ENCODE results near the gene MMAB.
A peak's percentile ranks its signal among the peaks of the same experiment; 100 is the strongest.

Gene MMAB

DNA sequence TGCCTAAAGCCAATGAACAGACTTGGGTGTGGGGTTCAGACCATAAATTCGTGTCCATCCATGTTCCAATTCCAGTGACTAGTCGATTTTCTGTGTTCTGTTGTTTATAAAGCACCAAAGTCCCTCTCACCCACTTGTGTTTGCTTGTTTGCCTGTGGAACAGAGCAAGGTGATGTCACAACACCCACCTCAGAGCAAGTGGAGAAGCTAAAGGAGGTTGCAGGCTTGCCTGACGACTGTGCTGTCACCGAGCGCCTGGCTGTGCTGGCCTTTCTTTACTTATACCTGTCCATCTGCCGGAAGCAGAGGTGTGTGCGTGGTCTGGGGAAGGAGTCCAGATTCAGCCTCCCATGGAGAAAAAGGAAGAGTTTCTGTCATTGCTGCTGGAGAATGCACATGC lies 6.3 kb upstream of the MMAB start:
- POLR2A ChIA-PET = no interaction called here
- CTCF ChIA-PET = no interaction called here
- Histone ChIP-seq H3K4me1 (ENCODE audit: control extremely low read depth in 1 of 4, control insufficient read depth in 4 of 4, insufficient read depth in 4 of 4, low read length in 3 of 4) (peaks cover 0 to 8% (median under 1%) of the 10 kb centered on the region in 4 experiments), H3K36me3 (ENCODE audit: control insufficient read depth in 4 of 4, insufficient read depth in 4 of 4, low read length in 3 of 4) (peaks cover 3 to 84% (median 37%) of the 10 kb centered on the region in 4 experiments), H3K27ac (ENCODE audit: insufficient read depth in 1 of 2, low read depth in 1 of 2, low read length in 2 of 2, poor library complexity in 1 of 2, severe bottlenecking in 2 of 2) (no peak overlapping the region), H3K27me3 (replicated peaks in 2 of 5; ENCODE audit: control insufficient read depth in 4 of 5, insufficient read depth in 5 of 5, low read length in 4 of 5) (no peaks in the 10 kb centered on the region), H3K9me3 (ENCODE audit: control extremely low read depth in 1 of 5, control insufficient read depth in 4 of 5, insufficient read depth in 2 of 5, low read depth in 1 of 5, low read length in 4 of 5) (no peaks in the 10 kb centered on the region), H3K4me3 (ENCODE audit: control insufficient read depth in 1 of 7, extremely low read depth in 1 of 7, insufficient read depth in 4 of 7, low read depth in 2 of 7, low read length in 6 of 7) (no peak overlapping the region)
- WGBS (ENCODE audit: insufficient coverage) = 96% methylated on average over 5 of the region's 7 CpGs
- no peak for DNase-seq

DNA sequence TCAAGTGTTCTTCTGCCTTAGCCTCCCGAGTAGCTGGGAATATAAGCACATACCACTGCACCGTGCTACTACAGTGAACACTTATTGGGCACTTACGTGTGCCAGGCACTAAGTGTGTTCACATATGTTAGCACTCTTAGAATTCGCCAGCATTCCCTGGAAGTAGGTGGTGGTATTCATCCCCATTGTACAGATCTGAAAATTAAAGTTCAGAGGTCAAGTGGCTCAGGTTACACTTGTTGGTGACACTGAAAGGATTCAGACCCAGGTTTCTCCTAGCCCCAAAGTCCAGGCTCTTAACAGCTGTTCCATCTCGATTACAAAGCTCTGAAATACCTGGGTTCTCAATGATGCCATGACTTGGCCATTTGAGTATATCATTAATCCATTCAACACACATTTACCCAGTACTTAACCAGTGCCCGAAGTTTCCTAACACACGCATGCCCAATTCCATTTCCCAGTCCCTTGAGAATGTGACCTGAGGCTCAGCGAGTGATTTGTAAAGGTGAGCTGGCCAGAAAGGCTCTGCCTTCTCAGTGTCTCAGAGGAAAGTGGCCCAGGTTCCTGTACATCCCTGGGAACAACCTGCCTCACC lies 5.1 kb upstream of the MMAB start:
- Histone ChIP-seq H3K27ac (ENCODE audit: insufficient read depth in 1 of 2, low read depth in 1 of 2, low read length in 2 of 2, poor library complexity in 1 of 2, severe bottlenecking in 2 of 2) (no peak overlapping the region), H3K4me3 (ENCODE audit: control insufficient read depth in 1 of 7, extremely low read depth in 1 of 7, insufficient read depth in 4 of 7, low read depth in 2 of 7, low read length in 6 of 7) (no peak overlapping the region), H3K36me3 (ENCODE audit: control insufficient read depth in 4 of 4, insufficient read depth in 4 of 4, low read length in 3 of 4) (peaks cover 3 to 74% (median 35%) of the 10 kb centered on the region in 4 experiments), H3K27me3 (replicated peaks in 2 of 5; ENCODE audit: control insufficient read depth in 4 of 5, insufficient read depth in 5 of 5, low read length in 4 of 5) (no peaks in the 10 kb centered on the region), H3K9me3 (ENCODE audit: control extremely low read depth in 1 of 5, control insufficient read depth in 4 of 5, insufficient read depth in 2 of 5, low read depth in 1 of 5, low read length in 4 of 5) (no peaks in the 10 kb centered on the region), H3K4me1 (ENCODE audit: control extremely low read depth in 1 of 4, control insufficient read depth in 4 of 4, insufficient read depth in 4 of 4, low read length in 3 of 4) (peaks cover 3 to 15% (median 7%) of the 10 kb centered on the region in 4 experiments)
- WGBS (ENCODE audit: insufficient coverage) = 91% methylated on average over 8 of the region's 8 CpGs
- no peak for DNase-seq
- ChIA-PET POLR2A (no interaction called here), CTCF (interaction anchor here (1.4 kb wide), 1 partner anchor 133 kb away, joined by 4 read pairs; no protein-coding TSS in a partner anchor)

- Histone ChIP-seq H3K4me3 (ENCODE audit: control insufficient read depth in 1 of 7, extremely low read depth in 1 of 7, insufficient read depth in 4 of 7, low read depth in 2 of 7, low read length in 6 of 7) (no peak overlapping the region), H3K9me3 (ENCODE audit: control extremely low read depth in 1 of 5, control insufficient read depth in 4 of 5, insufficient read depth in 2 of 5, low read depth in 1 of 5, low read length in 4 of 5) (no peaks in the 10 kb centered on the region), H3K27me3 (replicated peaks in 2 of 5; ENCODE audit: control insufficient read depth in 4 of 5, insufficient read depth in 5 of 5, low read length in 4 of 5) (no peaks in the 10 kb centered on the region), H3K36me3 (ENCODE audit: control insufficient read depth in 4 of 4, insufficient read depth in 4 of 4, low read length in 3 of 4) (peaks cover 3 to 70% (median 33%) of the 10 kb centered on the region in 4 experiments), H3K27ac (ENCODE audit: insufficient read depth in 1 of 2, low read depth in 1 of 2, low read length in 2 of 2, poor library complexity in 1 of 2, severe bottlenecking in 2 of 2) (peak overlapping the region in 1 of 2 experiments; percentile 36), H3K4me1 (ENCODE audit: control extremely low read depth in 1 of 4, control insufficient read depth in 4 of 4, insufficient read depth in 4 of 4, low read length in 3 of 4) (peaks cover 7 to 23% (median 14%) of the 10 kb centered on the region in 4 experiments)
- POLR2A ChIA-PET = no interaction called here
- CTCF ChIA-PET = interaction anchor here (1.4 kb wide), 1 partner anchor 134 kb away, joined by 4 read pairs; no protein-coding TSS in a partner anchor
- DNase-seq = no peak
- WGBS (ENCODE audit: insufficient coverage) = 88% methylated on average over 1 of the region's 1 CpG
Measured at GRCh38 chr12:109577311-109577710, 4.0 kb upstream of the MMAB start.

DNA sequence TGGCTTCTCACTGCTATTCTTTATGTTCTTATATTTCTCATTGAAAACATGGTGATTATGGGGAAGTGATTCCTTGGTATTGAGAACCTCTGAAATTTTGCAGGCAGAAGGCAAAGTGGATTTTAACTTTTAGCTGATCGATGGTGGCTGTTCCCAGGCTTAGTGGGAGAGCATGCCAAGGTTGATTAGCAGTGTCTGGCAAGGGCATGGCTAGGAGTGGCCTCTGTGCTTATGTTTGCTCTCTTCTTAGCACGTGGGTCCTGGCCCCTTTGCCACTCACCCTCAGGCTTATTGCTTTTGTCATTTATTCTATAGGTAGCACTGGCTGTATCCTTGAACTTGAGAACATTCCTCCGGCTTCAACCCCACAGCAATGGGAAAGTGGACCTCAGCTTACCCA lies 2.4 kb upstream of the MMAB start:
- H3K4me3 ChIP-seq (ENCODE audit: control insufficient read depth in 1 of 7, extremely low read depth in 1 of 7, insufficient read depth in 4 of 7, low read depth in 2 of 7, low read length in 6 of 7) = no peak overlapping the region
- H3K9me3 ChIP-seq (ENCODE audit: control extremely low read depth in 1 of 5, control insufficient read depth in 4 of 5, insufficient read depth in 2 of 5, low read depth in 1 of 5, low read length in 4 of 5) = no peaks in the 10 kb centered on the region
- no peak overlapping the region for H3K27ac ChIP-seq (ENCODE audit: insufficient read depth in 1 of 2, low read depth in 1 of 2, low read length in 2 of 2, poor library complexity in 1 of 2, severe bottlenecking in 2 of 2)
- POLR2A ChIA-PET = no interaction called here
- CTCF ChIA-PET = interaction anchor here (0.9 kb wide), 3 partner anchors 19 to 24 kb away, joined by 3 read pairs; no protein-coding TSS in a partner anchor
- H3K36me3 ChIP-seq (ENCODE audit: control insufficient read depth in 4 of 4, insufficient read depth in 4 of 4, low read length in 3 of 4) = peaks cover 3 to 60% (median 24%) of the 10 kb centered on the region in 4 experiments
- DNase-seq = no peak
- 93% methylated on average over 3 of the region's 3 CpGs for WGBS (ENCODE audit: insufficient coverage)
- H3K4me1 ChIP-seq (ENCODE audit: control extremely low read depth in 1 of 4, control insufficient read depth in 4 of 4, insufficient read depth in 4 of 4, low read length in 3 of 4) = peaks cover 7 to 30% (median 15%) of the 10 kb centered on the region in 4 experiments
- no peaks in the 10 kb centered on the region for H3K27me3 ChIP-seq (replicated peaks in 2 of 5; ENCODE audit: control insufficient read depth in 4 of 5, insufficient read depth in 5 of 5, low read length in 4 of 5)

DNA sequence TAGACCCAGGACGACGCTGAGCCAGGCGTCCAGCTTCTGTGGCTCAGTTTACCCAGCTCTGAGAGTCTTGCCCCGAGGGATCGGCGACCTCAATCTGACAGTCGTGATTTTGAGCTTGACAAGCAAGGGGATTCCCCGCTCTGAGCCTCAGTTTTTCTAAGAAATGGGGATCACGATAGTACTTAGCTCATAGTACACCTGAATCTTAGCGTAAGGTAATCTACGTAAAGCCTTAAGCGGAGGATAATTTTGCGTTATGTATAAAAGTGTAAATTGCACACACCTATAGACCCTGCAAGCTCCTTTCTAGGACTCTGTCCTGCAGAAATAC lies 575 bp upstream of the MMAB start:
- H3K9me3 ChIP-seq (ENCODE audit: control extremely low read depth in 1 of 5, control insufficient read depth in 4 of 5, insufficient read depth in 2 of 5, low read depth in 1 of 5, low read length in 4 of 5) = no peaks in the 10 kb centered on the region
- ChIA-PET CTCF (interaction anchor here (0.7 to 3.0 kb wide), 6 partner anchors 10 to 140 kb away, joined by 3 to 14 read pairs (median 3); partner anchors contain the start of gene FAM222A), POLR2A (no interaction called here)
- peak overlapping the region; percentile 67 to 91 (median 81) for H3K4me3 ChIP-seq (ENCODE audit: control insufficient read depth in 1 of 7, extremely low read depth in 1 of 7, insufficient read depth in 4 of 7, low read depth in 2 of 7, low read length in 6 of 7)
- 1% methylated on average over 7 of the region's 13 CpGs for WGBS (ENCODE audit: insufficient coverage)
- H3K4me1 ChIP-seq (ENCODE audit: control extremely low read depth in 1 of 4, control insufficient read depth in 4 of 4, insufficient read depth in 4 of 4, low read length in 3 of 4) = peaks cover 7 to 30% (median 15%) of the 10 kb centered on the region in 4 experiments
- H3K36me3 ChIP-seq (ENCODE audit: control insufficient read depth in 4 of 4, insufficient read depth in 4 of 4, low read length in 3 of 4) = peaks cover 2 to 58% (median 20%) of the 10 kb centered on the region in 4 experiments
- DNase-seq = peak in 1 of 3 donors; percentile 58
- no peaks in the 10 kb centered on the region for H3K27me3 ChIP-seq (replicated peaks in 2 of 5; ENCODE audit: control insufficient read depth in 4 of 5, insufficient read depth in 5 of 5, low read length in 4 of 5)
- peak overlapping the region in 1 of 2 experiments; percentile 72 for H3K27ac ChIP-seq (ENCODE audit: insufficient read depth in 1 of 2, low read depth in 1 of 2, low read length in 2 of 2, poor library complexity in 1 of 2, severe bottlenecking in 2 of 2)

GRCh38 chr12:109572506-109572845 lies 828 bp downstream of the MMAB start:
- POLR2A ChIA-PET = no interaction called here
- H3K27ac ChIP-seq (ENCODE audit: insufficient read depth in 1 of 2, low read depth in 1 of 2, low read length in 2 of 2, poor library complexity in 1 of 2, severe bottlenecking in 2 of 2) = peak overlapping the region in 1 of 2 experiments; percentile 93
- H3K27me3 ChIP-seq (replicated peaks in 2 of 5; ENCODE audit: control insufficient read depth in 4 of 5, insufficient read depth in 5 of 5, low read length in 4 of 5) = no peaks in the 10 kb centered on the region
- H3K4me3 ChIP-seq (ENCODE audit: control insufficient read depth in 1 of 7, extremely low read depth in 1 of 7, insufficient read depth in 4 of 7, low read depth in 2 of 7, low read length in 6 of 7) = peak overlapping the region in 5 of 7 experiments; percentile 73 to 86 (median 81)
- H3K36me3 ChIP-seq (ENCODE audit: control insufficient read depth in 4 of 4, insufficient read depth in 4 of 4, low read length in 3 of 4) = peaks cover 7 to 56% (median 22%) of the 10 kb centered on the region in 4 experiments
- WGBS (ENCODE audit: insufficient coverage) = 100% methylated on average over 1 of the region's 3 CpGs
- H3K9me3 ChIP-seq (ENCODE audit: control extremely low read depth in 1 of 5, control insufficient read depth in 4 of 5, insufficient read depth in 2 of 5, low read depth in 1 of 5, low read length in 4 of 5) = no peaks in the 10 kb centered on the region
- H3K4me1 ChIP-seq (ENCODE audit: control extremely low read depth in 1 of 4, control insufficient read depth in 4 of 4, insufficient read depth in 4 of 4, low read length in 3 of 4) = peaks cover 7 to 30% (median 15%) of the 10 kb centered on the region in 4 experiments
- DNase-seq = no peak
- CTCF ChIA-PET = interaction anchor here (1.4 to 3.0 kb wide), 2 partner anchors 20 to 25 kb away, joined by 3 to 14 read pairs; no protein-coding TSS in a partner anchor

DNA sequence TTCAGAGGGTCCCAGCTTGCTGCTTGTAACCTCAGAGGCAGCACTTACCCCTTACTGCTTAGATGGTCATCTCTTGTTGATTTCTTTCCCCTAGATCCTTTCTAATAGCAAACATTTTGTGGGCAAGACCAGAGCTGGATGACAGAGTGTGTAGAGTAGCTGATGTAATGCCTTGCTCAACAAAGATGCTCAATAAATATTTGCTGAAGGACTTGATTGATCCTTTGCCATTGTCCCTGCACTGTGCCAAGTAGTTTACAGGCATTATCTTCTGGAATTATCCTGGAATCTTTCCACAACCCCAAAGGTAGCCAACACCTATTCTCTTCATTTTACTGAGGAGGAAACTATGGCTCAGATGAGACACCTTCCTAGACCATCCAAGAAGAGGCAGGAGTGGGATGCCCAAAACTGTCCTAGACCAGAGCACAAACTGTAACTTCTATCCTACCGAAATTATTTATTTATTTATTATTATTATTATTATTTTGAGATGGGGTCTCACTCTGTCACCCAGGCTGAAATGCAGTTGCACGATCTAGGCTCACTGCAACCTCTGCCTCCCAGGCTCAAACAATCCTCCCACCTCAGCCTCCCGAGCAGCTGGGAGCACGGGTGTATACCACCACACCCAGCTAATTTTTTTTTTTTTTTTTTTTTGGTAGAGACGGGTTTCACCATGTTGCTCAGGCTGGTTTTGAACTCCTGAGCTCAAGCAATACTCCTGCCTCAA lies 1.4 kb downstream of the MMAB start:
- ChIA-PET POLR2A (no interaction called here), CTCF (interaction anchor here (3.0 kb wide), 1 partner anchor 26 kb away, joined by 14 read pairs; no protein-coding TSS in a partner anchor)
- H3K4me3 ChIP-seq (ENCODE audit: control insufficient read depth in 1 of 7, extremely low read depth in 1 of 7, insufficient read depth in 4 of 7, low read depth in 2 of 7, low read length in 6 of 7) = peak overlapping the region in 2 of 7 experiments; percentile 79 to 86
- DNase-seq = no peak
- H3K27me3 ChIP-seq (replicated peaks in 2 of 5; ENCODE audit: control insufficient read depth in 4 of 5, insufficient read depth in 5 of 5, low read length in 4 of 5) = no peaks in the 10 kb centered on the region
- WGBS (ENCODE audit: insufficient coverage) = 90% methylated on average over 2 of the region's 5 CpGs
- peaks cover 7 to 30% (median 15%) of the 10 kb centered on the region in 4 experiments for H3K4me1 ChIP-seq (ENCODE audit: control extremely low read depth in 1 of 4, control insufficient read depth in 4 of 4, insufficient read depth in 4 of 4, low read length in 3 of 4)
- peak overlapping the region in 1 of 2 experiments; percentile 7 for H3K27ac ChIP-seq (ENCODE audit: insufficient read depth in 1 of 2, low read depth in 1 of 2, low read length in 2 of 2, poor library complexity in 1 of 2, severe bottlenecking in 2 of 2)
- peaks cover 7 to 56% (median 22%) of the 10 kb centered on the region in 4 experiments for H3K36me3 ChIP-seq (ENCODE audit: control insufficient read depth in 4 of 4, insufficient read depth in 4 of 4, low read length in 3 of 4)
- no peaks in the 10 kb centered on the region for H3K9me3 ChIP-seq (ENCODE audit: control extremely low read depth in 1 of 5, control insufficient read depth in 4 of 5, insufficient read depth in 2 of 5, low read depth in 1 of 5, low read length in 4 of 5)
